Measurements from ENCODE around the gene PHACTR3.

Gene PHACTR3

DNA sequence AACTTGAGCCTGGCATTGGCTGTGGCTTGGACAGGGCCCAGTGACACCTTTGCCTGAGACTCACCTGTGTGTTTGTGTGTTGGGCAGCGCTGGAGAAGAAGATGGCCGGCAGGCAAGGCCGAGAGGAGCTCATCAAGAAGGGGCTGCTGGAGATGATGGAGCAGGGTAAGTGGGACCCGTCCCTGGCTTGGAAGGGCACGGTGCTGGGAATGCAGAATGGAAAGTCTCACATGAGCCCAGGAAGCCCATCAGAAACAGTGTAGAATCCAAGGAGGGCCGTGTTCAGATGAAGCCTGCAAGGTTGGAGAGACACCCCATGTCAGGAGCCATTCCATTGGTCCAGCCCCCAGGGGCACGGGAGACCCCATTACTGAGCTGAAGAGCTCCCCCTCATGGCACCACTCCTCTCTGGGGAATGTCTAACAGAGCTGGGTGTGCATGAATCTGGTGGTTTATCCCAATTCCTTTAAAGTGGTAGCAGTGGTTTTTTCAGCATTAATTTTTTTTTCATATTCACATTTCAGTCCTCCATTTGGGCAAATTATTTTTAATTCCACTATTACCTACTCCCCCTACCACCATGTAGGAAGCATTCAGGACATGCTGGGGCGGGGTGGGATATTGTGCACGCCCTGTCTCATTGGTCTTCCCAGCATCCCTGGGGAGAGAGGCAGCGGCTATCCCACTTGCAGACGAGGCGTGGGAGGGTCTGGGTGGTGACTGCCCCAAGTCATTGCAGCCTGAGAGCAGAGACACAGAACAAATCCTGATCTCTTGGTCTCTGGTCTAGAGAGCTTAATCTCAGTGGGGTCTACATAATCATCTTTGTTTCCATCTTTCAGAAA is 143.6 kb downstream of the PHACTR3 start:
- FAIRE-seq = no peak
- no peak for DNase-seq (ENCODE audit: low spot score)

DNA sequence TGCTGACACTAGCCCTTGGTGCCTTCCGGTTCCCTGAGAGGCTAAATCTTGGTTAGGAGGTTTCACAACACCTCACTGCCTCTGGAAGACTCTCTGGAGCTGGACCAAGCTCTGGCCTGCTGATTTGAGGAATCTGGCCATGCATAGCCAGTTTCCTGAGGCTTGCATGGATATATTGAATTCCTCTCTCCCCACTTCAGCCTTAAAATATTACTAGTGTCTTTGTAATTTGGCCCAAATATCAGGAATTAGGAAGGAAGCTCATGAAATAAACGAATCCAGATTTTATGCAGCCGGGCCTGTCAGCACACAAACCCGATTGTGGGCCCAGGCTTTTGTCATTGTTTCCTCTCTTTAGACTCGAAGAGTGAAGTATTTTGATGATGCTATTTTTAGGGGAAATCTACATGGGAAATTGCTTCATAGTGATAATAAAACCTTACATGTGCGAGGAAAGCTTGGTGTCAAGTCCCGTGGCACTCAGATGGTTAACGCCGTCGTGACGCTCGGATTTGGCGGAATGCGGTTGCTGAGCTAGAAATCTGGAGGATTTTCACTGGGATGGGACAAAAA is 144.4 kb downstream of the PHACTR3 start:
- FAIRE-seq (no peak), DNase-seq (ENCODE audit: low spot score) (no peak)

GRCh38 chr20:59749301-59749700 is 145.0 kb downstream of the PHACTR3 start:
- FAIRE-seq (no peak), DNase-seq (ENCODE audit: low spot score) (no peak)

- DNase-seq (ENCODE audit: low spot score) (no peak), FAIRE-seq (no peak)
Observed at GRCh38 chr20:59750209-59750840, 146.0 kb downstream of the PHACTR3 start.

GRCh38 chr20:59751075-59751711 is 146.9 kb downstream of the PHACTR3 start:
- DNase-seq (ENCODE audit: low spot score) (no peak), FAIRE-seq (no peak)

DNA sequence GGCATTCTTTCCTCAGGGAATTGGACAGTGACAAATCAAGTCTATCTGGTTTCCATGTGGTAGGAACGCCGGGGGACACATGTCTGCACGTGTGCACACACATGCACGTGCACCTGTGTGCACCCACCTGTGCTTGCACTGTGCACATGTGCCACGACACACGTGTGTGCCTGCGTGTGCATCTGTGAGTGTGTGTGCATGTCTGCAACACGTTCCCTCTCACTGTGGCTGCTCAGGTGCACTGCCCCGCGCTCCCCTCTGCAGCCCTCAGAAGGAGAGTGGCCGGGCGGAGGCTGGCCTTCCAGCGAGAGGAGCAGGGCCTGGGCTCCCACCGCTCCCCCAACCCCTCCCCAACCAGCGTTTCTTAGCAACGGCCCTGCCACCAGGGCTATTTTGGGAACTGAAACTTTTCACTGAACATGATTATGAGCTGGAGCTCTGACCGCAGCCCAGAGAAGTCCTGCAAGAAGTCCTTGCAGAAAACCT is 147.8 kb downstream of the PHACTR3 start:
- FAIRE-seq (no peak), DNase-seq (ENCODE audit: low spot score) (no peak)

DNA sequence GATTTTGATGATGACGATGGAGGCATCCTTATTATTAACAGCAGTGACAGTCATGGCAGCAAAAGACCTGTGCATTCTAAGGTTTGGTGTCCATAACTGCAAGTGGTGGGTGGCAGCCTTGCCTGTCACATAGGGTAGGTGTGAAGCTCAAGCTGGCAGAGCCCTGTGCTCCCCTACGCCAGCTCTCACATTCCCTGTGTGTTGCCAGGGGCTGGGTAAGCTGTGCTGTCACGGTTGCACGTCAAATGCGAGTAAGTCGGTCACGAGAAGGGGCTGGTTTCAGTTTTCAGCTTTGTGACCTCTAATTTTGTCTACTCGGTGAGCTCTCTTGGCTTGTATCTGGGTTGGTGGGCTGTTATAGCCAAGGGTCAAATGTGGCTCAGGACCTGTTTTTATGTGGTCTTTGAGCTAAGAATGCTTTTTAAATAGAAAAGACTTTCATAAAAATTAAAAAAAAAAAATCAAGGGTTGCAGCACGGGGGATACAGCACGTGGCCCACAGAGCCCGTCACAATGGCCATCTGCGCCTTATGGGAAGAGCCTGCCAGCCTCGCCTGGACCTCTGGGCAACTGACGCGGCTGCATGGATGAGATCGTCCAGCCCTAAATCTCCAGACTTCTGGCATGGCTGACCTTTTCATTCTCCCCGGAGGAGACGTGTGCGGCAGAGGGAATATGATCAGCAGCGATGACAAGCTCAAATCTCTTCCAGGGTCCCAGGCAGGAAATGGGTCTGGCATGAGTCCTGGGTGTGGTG is 148.5 kb downstream of the PHACTR3 start:
- DNase-seq (ENCODE audit: low spot score) = no peak
- no peak for FAIRE-seq

DNA sequence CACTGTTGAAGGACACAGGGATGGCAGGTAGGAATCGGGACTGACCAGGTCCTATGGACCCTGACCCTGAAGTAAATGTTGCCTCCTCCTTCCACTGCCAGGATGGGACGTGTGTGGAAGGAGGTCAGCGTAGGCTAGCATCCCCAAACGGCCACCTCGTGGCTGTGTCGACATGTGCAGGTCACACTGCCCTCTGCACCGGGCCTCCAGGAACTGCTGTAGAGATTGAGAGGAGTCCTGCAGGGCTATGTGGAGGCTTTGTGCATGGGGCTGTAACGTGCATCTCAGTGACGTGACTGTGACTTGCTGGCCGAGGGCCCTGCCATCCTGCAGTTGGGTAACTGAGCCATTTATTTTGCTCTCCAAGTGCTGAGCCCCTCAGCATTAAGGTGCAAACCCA is 149.5 kb downstream of the PHACTR3 start:
- no peak for FAIRE-seq
- no peak for DNase-seq (ENCODE audit: low spot score)

DNA sequence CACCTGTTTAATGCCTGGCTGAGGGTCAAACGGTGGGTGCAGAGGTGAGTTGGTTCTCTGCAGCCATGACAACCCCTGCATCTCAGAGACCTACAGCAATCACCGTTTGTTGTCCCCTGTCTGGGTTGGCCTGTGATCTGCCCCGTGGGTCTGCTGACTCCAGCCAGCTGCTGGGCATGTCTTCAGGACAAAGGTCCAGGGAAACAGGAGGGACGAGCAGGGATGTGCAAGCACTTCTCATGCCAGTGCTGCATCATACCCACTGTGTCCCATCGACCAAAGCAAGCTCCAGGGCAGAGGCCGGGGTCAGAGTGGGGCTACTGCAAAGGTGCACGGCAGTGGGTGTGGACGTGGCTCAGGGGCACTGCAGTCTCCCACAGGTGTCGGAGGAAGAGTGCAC is 150.2 kb downstream of the PHACTR3 start:
- no peak for FAIRE-seq
- no peak for DNase-seq (ENCODE audit: low spot score)

DNA sequence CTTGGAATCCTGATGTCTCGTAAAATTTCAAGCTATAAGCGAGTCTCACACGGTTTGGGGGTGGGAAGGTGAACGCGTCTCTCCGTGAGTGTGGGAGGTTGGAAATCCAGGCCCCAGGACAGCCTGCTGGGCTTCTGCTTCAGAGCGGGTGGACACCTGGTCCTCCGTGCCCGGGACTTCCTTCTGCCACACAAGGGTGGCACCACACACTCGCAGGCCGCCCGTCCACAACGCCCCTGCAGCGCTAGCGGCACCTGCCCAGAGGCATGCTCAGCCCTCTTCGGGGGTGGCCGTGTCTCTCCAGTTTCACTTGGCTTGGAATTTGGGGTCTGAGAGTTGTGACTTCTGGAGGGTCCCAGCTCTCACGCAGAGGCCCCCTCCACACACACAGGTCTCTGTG is 151.9 kb downstream of the PHACTR3 start:
- no peak for FAIRE-seq

GRCh38 chr20:59764037-59764436 is 159.7 kb downstream of the PHACTR3 start:
- no peak for FAIRE-seq
- DNase-seq (ENCODE audit: low spot score) = no peak

More for the DNA sequence above, 151.9 kb downstream of the PHACTR3 start:
- DNase-seq (ENCODE audit: low spot score) = no peak

DNA sequence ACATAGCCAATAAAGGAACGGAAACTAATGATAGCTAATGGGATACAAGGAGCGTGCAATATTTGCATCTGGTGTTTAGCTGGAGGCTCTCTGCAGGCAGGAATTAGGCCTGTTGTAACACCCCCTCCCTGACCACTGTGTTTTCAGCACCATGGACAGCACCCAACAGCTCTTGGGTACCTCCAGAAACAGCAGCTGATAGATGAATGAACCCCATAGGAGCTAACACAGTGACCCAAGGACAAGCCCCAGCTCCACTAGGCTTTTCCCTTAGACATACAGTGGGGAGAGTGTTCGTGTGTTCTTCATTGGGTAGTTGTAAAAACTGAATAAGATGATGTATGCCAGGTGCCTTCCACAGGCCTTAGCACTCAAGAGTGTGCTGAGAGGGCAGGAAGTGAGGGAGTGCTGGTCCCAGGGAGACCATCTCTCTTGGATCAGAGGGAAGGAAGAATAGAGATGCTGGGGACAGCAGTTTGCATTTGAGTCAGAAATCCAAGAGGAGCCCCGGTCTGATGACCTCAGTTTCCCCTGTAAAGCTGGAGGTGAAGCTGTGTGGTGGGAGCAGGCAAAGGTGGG is 161.3 kb downstream of the PHACTR3 start:
- FAIRE-seq (no peak), DNase-seq (ENCODE audit: low spot score) (no peak)

DNA sequence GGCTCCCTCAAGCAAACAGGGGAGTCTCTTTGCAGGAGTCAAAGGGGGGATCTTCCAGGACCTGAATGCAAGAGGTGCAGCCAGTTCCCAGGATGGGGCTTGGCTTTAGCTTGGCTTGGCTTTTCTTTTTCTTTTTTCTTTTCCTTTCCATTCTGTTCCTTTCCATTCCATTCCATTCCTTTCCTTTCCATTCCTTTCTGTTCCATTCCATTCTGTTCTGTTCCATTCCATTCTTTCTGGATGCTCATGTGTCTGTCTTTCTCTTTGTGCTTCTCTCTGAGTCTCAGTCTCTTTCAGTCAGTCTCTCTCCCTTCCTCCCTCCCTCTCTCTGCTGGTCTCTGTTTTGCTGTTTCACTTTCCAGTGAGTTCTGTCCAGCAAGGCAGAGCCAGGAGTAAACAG is 163.3 kb downstream of the PHACTR3 start:
- DNase-seq (ENCODE audit: low spot score) = no peak
- no peak for FAIRE-seq

- DNase-seq (ENCODE audit: low spot score) (no peak), FAIRE-seq (no peak)
Observed at GRCh38 chr20:59770270-59770669, 165.9 kb downstream of the PHACTR3 start.

DNA sequence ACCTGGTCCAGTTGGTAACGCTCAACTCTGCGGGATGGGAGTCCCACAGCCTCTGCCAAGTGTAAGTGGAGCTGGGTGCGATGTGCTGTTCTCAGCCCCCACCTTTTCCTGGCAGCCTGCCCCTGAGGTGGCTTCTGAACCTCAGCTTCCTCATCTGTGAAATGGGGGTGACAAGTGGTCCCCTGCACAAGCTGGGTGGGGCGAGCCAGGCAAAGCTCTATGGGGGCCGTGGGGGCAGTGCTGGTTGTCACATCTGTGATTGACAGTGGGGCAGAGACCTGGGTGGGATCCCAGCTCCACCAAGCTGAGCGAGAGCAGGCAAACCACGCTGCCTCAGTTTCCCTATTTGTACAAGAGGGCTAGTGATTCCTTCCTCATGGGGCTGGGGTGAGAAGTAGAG is 166.5 kb downstream of the PHACTR3 start:
- DNase-seq (ENCODE audit: low spot score) = no peak
- no peak for FAIRE-seq

GRCh38 chr20:59771506-59772372 is 167.4 kb downstream of the PHACTR3 start:
- DNase-seq (ENCODE audit: low spot score) (no peak), FAIRE-seq (no peak)

DNA sequence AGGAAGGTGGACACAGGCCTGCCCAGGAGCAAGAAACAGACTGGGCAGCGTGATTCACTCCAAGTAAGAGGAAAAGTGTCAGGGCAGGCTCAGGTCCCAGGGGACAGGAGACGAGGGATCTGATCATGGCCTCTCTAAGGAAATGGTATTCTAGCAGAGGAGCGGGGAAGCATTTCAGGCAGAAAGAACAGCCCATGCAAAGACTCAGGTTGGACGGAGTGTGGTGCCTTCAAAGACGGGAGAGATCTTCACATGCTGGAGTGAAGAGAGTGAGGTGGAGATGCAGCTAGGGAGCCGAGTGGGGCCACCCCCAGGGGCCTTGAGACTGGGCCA is 168.0 kb downstream of the PHACTR3 start:
- FAIRE-seq = no peak

DNA sequence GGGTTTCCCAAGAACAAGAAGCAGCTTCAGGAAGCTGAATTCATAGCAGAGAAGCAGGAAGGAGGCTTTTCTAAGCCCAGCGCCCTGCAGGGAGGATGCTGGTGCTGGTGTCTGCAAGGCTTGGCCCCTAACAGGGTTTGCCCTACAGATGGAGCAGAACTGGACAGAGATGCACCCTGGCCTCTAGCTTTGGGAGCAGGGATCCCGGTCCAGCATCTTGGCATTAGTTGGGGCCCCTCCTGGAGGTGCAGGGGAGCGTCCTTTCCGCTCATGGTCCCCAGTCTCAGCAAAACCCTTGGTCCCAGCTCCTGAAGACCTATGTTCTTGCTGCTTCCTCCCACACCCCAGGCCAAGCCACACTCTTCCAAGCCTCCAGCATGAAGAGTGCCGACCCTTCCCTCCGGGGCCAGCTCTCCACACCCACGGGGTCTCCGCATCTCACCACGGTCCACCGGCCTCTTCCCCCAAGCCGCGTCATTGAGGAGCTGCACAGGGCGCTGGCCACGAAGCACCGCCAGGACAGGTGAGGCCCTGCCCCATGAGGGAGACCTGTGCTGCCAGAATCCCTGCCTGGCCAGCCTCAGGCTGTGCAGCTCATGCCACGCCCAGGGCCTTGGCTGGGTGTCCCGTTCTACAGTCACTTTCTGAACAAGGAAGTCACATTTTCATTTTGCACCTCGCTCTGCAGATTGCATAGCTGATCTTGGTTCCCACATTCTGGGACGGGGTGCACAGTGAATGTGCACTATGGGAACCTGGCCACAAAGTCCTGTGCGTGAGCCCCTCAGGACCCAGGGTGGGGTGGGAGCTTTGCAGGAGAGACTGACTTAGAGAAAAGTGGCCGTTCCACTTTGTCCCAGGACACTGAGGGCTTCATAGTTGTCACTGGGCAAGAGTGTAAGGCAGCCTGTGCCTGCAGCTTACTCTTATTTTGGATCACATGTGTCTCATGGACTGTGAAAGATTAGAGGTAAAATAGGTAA is 168.9 kb downstream of the PHACTR3 start:
- DNase-seq (ENCODE audit: low spot score) (no peak), FAIRE-seq (no peak)

More for the DNA sequence above, 168.0 kb downstream of the PHACTR3 start:
- DNase-seq (ENCODE audit: low spot score) = no peak

- DNase-seq (ENCODE audit: low spot score) (no peak), FAIRE-seq (no peak)
Observed at GRCh38 chr20:59774204-59774641, 169.9 kb downstream of the PHACTR3 start.
